Activated CD4-positive, CD25-positive, alpha-beta regulatory T cell treated with anti-CD3 and anti-CD28 coated beads, Interleukin-2, amount 50 U/mL, for 72 hours (primary cell): Measurements from ENCODE around the gene CD302.
"Not testable (repeated sequence)": the region's sequence is repeated elsewhere in the genome, so short reads cannot be mapped to it uniquely, and the experiment has no call there.

ENCODE experiments used
- DNase-seq: peaks from one replicate; pipeline ENCODE4 v3.0.0; 2021

Gene CD302

DNA sequence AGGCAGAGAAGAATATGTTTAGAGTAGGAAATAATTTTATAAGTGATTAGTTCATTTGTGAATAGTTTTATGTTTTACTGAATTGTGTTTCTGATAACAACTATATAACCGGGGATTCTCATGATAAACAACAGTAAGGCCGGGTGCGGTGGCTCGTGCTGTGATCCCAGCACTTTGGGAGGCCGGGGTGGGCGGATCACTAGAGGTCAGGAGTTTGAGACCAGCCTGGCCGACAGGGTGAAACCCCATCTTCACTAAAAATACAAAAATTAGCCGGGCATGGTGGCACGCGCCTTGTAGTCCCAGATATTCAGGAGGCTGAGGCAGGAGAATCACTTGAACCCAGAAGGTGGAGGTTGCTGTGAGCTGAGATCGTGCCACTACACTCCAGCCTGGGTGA, 52.8 kb downstream of the CD302 start:
- DNase-seq: not testable (repeated sequence)

DNA sequence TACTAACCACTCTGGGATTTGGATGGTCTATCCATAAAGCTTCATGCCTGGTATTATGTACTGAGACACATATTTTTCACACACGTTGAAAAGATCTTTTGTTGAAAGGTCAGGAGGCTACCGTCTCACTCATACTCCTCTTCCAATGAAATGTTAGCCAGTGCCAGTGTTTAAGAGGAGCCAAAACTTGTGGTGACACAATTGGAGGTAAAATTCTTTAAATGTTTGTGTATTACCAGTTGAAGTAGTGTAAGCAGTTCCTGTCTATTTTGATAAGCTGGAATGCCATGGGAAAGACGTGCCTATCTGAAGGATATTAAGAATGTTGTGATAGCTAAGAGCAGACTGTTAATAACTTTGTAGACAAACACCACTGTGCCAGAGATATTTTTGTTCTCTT, 53.6 kb downstream of the CD302 start:
- DNase-seq: no peak

DNA sequence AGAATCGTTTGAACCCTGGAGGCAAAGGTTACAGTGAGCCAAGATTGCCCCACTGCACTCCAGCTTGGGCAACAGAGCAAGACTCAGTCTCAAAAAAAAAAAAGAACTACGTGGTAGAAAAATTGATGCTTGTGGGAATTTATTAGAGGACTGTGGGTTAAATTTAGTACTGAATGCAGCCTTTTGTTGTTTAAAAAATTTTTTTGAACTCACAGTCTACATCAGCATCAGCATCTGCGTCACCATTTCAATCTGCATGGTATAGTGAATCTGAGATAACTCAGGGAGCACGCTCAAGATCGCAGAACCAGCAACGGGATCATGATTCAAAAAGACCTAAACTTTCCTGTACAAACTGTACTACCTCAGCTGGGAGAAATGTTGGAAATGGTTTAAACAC, 55.2 kb downstream of the CD302 start:
- DNase-seq: no peak

DNA sequence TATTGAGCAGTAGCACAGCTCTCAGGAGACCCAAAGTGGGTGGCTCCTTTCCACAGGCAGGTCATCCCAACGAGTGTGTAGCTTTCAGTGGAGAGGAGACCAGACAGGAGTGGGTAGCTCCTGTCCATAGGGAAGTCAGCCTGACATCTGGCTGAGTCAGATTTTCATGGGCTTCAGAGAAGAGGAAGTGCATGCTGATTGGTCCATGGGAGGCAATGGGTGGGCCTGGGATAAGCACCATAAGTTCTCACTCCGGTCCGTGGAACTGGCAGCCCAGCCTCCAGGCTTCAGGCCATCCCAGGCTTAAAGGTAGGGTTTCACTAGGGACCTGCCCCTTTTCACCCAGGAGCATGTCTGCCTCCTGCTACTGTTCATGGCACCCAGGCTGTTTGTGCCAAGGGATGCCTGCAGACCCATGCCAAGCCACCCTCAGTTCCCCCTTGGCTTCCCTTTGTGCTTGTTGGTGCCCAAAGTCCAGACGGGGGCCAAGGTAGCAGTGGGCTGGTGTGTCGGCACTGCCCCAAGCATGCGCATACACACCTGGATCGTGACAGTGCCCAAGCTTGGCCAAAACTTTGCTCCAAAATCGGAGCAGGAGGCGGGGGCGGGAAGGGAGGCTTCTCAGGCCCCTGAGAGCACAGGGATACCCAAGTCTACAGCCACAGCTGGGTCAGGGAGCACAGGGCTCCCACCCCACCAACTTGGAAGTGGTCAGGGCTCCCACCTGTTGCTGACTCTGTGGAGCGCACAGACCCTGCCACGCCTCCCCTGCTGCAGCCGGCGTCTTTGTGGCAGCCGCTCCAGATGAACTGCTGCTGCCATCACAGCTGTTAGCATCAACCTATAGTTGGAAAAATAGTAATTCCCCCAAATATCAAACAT, 59.3 kb downstream of the CD302 start:
- DNase-seq: no peak

DNA sequence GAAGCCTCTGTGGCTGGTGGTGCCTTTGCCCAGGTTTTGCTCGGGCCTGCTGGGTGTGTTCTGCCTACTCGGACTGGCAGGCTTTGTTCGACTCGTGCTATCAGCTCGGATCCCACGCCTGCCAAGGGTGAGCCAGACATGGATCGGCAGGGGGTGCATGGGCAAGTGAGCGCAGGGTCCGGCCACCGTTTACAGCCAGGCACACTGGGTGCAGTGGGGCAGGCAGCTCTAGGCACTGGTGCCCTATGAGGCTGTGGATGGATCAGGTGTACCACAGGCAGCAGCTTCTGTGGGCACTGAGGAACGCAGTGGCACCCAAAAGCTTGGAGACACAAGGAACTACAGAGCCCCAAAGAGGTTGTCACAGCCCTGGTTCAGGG, 60.1 kb downstream of the CD302 start:
- DNase-seq: no peak

DNA sequence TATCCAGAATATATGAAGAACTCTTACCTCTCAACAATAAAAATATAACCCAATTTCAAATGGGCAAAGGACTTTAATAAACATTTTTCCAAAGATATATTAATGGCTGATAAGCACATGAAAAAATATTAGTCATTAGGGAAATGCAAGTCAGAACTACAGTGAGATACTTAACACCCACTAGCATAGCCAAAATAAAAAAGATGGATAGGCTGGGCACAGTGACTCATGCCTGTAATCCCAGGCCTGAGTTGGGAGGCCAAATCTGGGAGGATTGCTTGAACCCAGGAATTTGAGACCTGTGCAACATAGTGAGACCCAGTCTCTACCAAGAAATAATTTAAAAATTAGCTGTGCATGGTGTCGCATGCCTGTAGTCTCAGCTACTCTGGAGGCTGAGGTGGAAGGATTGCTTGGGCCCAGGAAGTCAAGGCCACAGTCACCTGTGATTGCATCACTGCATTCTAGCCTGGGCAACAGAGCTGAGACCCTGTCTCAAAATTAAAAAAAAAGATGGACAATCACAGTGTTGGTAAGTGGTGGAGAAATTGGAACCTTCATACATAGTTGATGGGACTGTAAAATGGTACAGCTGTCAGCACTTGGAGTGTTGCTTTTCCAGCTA, 60.6 kb downstream of the CD302 start:
- DNase-seq: no peak

DNA sequence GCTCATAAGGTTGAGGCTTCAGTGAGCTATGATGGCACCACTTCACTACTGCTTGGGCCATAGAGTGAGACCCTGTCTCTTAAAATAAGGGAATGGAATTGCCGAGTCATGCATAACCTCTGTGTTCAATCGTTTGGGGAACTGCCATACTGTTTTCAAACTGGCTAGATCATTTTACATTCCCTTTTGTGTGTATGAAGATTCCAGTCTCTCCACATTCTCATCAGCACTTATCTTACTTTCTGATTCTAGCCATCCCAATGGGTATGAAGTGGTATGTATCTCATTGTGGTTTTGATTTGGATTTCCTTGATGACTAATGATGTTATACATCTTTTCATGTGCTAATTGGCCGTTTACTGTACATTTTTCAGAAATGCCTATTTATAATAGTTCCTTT, 62.0 kb downstream of the CD302 start:
- DNase-seq: no peak

DNA sequence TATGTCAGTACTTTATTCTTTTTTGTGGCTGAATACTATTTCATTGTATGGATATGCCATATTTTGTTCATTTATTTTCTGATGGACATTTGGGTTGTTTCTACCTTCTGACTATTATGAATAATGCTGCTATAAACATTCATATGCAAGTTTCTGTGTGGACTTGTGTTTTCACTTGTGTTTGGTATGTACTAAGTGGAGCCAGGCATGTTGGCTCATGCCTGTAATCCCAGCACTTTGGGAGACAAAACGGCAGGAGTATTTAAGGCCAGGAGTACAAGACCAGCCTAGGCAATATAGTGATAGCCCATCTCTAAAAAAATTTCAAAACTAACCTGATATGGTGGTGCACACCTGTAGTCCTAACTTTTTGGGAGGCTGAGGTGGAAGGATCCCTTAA, 62.4 kb downstream of the CD302 start:
- DNase-seq: no peak

DNA sequence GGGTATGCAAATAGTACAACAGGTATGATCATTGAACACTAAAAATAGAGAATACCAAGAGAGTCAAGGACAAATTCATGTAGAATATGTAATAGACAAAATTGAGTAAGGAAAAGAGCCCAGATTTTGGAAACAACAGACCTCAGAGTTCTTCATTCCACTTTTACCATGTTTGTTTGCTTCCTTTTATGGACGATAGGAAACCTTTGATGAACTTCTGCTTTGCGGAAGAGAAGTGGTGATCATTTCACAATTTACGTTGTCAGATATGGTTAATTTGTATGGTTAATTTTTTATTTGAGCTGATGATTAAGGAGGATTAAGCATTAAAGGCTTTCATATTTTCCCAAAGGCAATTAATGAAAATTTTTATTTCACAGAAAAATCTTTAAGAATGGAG, 69.4 kb downstream of the CD302 start:
- DNase-seq: no peak

DNA sequence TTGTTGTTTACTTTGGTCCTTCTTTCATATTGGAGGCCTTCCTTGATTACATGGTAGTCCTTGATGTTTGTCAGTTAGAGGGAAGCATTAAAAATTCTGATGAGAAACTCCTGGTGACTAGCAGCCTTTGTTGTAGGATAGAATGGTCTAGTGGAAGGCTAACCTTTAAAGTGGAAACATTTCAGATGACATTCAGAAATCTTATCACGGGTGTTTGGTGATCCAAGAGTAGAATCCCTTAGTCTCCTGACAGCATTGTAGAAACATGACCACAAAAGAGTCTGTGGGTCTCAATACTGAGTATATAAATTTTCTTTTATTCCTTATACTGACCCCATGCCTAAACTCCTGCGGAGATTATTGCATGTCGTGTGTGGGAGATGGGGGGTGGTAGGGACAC, 72.3 kb downstream of the CD302 start:
- DNase-seq: no peak

DNA sequence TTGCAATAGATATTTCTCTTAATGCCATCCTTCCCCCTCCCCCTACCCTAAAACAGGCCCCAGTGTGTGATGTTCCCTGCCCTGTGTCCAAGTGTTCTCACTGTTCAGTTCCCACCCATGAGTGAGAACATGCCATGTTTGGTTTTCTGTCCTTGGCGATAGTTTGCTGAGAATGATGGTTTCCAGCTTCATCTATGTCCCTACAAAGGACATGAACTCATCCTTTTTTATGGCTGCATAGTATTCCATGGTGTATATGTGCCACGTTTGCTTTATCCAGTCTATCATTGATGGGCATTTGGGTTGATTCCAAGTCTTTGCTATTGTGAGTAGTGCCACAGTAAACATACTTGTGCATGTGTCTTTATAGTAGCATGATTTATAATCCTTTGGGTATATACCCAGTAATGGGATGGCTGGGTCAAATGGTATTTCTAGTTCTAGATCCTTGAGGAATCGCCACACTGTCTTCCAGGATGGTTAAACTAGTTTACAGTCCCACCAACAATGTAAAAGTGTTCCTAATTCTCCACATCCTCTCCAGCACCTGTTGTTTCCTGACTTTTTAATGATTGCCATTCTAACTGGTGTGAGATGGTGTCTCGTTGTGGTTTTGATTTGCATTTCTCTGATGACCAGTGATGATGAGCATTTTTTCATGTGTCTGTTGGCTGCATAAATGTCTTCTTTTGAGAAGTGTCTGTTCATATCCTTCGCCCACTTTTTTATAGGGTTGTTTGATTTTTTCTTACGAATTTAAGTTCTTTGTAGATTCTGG, 73.0 kb downstream of the CD302 start:
- DNase-seq: not testable (repeated sequence)

DNA sequence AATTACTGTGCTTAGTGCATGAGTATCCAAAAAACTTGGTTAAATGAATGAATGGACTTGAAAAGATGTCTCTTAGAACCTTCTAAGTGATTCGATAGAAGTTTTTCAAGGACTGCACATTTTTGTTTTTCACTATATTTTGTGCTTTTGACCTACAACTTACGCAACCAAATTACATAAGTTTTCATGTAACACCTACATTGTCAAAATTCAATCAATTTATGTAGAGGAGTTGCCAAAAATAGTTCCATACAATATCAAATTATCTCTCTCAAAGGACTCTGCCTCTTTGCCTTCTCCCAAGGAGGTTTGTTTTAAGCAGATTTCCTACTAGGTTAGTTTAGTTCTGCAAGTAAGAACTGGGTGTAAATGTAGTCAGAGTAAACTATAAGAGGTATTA, 75.4 kb downstream of the CD302 start:
- DNase-seq: no peak

DNA sequence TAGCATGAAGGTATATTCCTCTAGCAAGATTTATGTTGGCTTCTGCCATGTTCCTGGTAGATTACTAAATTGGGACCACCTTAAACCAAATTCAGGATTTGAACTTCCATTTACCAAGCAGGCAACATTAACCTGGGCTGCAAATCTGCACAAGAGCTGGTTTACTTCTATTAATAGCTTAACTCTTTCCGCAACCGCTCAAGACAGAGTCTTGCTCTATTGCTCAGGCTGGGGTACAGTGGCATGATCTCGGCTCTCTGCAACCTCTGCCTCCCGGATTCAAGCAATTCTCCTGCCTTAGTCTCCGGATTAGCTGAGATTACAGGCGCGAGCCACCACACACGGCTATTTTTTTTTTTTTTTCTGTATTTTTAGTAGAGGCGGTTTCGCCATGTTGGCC, 77.3 kb downstream of the CD302 start:
- DNase-seq: no peak
